Breast epithelium (tissue), 3 donors: ENCODE data around the gene APBB2.

Source experiments
- POLR2AphosphoS5 ChIP-seq, 3 donors: sonication (generic); formaldehyde crosslinking; IDR thresholded peaks; one replicate each; pipeline ENCODE4 v1.6.1; 2017; ENCODE audit warnings: antibody characterized with exemption in 3 of 3
- TF ChIP-seq, protein P1 (sequence below), 3 donors: fragments of 450-650 bp; IDR thresholded peaks; one replicate each; pipeline ENCODE4 v1.5.1; 2016 to 2017; ENCODE audit warnings: antibody characterized with exemption in 3 of 3, mild to moderate bottlenecking in 3 of 3, moderate library complexity in 3 of 3

DNA sequence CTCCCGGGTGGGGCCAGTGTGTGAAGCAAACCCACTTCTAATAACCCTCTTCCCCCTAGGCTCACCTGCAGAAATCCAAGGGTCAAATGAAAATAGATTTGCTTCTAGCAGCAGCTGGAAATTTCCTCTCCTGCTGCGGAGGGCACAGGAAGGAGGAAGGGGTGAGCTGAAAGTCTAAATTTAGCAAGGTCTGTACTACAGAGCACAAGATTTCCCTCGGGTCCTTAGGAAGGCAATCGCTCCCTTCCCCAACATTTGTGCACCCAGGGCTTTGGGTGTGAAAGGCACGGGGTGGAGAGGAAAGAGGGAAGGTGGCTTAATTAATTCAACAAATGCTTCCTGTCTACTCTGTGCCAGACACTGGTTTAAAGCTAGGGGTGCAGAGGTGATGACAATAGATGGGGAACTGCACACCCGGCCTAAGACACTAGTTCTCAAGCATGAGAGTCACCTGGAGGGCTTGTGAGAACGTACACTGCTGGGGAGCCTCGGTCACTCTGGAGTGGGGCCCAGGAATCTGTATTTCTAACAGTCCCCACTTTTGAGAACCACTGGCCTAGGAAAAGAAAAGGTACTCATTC is 260.2 kb downstream of the APBB2 start:
- TF ChIP-seq, protein P1, sequence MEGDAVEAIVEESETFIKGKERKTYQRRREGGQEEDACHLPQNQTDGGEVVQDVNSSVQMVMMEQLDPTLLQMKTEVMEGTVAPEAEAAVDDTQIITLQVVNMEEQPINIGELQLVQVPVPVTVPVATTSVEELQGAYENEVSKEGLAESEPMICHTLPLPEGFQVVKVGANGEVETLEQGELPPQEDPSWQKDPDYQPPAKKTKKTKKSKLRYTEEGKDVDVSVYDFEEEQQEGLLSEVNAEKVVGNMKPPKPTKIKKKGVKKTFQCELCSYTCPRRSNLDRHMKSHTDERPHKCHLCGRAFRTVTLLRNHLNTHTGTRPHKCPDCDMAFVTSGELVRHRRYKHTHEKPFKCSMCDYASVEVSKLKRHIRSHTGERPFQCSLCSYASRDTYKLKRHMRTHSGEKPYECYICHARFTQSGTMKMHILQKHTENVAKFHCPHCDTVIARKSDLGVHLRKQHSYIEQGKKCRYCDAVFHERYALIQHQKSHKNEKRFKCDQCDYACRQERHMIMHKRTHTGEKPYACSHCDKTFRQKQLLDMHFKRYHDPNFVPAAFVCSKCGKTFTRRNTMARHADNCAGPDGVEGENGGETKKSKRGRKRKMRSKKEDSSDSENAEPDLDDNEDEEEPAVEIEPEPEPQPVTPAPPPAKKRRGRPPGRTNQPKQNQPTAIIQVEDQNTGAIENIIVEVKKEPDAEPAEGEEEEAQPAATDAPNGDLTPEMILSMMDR (IDR thresholded peaks at IDR 0.05) = no peak
- no peak for TF ChIP-seq POLR2AphosphoS5 (IDR thresholded peaks at IDR 0.05)
